PC-3 (cell line): ENCODE measurements around the gene FLT1. TPM values are rescaled to one million over a fixed set of nuclear protein-coding genes. Genes with fewer than 3 reads are reported as not detected.

ENCODE experiments used
- ATAC-seq: fragments of 200-7000 bp; cut with Tn5 transposase; 2 replicates; pipeline ENCODE4 v1.9.1; 2020; ENCODE audit warnings: mild to moderate bottlenecking, moderate library complexity
- BruUV-seq: library from RNA; stranded (reverse); fragments of 400-500 nt; replicated peaks from 2 replicates; lab custom pipeline; 2021; lab: Mats Ljungman, UMichigan
- CTCF ChIA-PET: fragments of 300-600 bp; sonication (Branson Sonifier 250); formaldehyde crosslinking; loops from one replicate; lab custom pipeline; 2022; ENCODE audit warnings: antibody characterized with exemption; lab: Charles Lee
- POLR2A ChIA-PET: fragments of 300-600 bp; sonication (Branson Sonifier 250); formaldehyde crosslinking; loops from one replicate; lab custom pipeline; 2022; ENCODE audit warnings: antibody characterized with exemption; ENCODE audit not compliant: unreplicated experiment; lab: Charles Lee
- DNase-seq: peaks from one replicate; pipeline ENCODE4 v3.0.0-alpha.2; 2015
- H2AFZ ChIP-seq: fragments of 300-600 bp; sonication (generic); 2 replicates; pipeline ENCODE4 v1.6.0; 2016; ENCODE audit warnings: antibody characterized with exemption, low read length
- H3F3A ChIP-seq: fragments of 300-600 bp; sonication (generic); one replicate; pipeline ENCODE4 v1.6.0; 2017; ENCODE audit warnings: antibody characterized with exemption, low read length, control low read depth, mild to moderate bottlenecking; ENCODE audit not compliant: unreplicated experiment
- H3K27ac ChIP-seq: fragments of 300-600 bp; sonication (generic); 2 replicates; pipeline ENCODE4 v1.5.1; 2016; ENCODE audit warnings: mild to moderate bottlenecking, low read length
- H3K27me3 ChIP-seq: fragments of 300-600 bp; sonication (generic); 2 replicates; pipeline ENCODE4 v1.6.1; 2016; ENCODE audit warnings: low read length, mixed read lengths
- H3K36me3 ChIP-seq: fragments of 300-600 bp; sonication (generic); 2 replicates; pipeline ENCODE4 v1.6.1; 2016; ENCODE audit warnings: low read depth, mixed run types, low read length, mixed read lengths
- H3K4me1 ChIP-seq: fragments of 300-600 bp; sonication (generic); 2 replicates; pipeline ENCODE4 v1.5.1; 2016; ENCODE audit warnings: low read length; ENCODE audit not compliant: insufficient read depth
- H3K4me2 ChIP-seq: fragments of 300-600 bp; sonication (generic); 2 replicates; pipeline ENCODE4 v1.6.0; 2016; ENCODE audit warnings: low read length
- H3K4me3 ChIP-seq: fragments of 300-600 bp; sonication (generic); 2 replicates; pipeline ENCODE4 v1.5.1; 2016; ENCODE audit warnings: mild to moderate bottlenecking, low read length, mixed read lengths
- H3K79me2 ChIP-seq: fragments of 300-600 bp; sonication (generic); 2 replicates; pipeline ENCODE4 v1.6.1; 2017; ENCODE audit warnings: low read length, mixed read lengths
- H3K9ac ChIP-seq: fragments of 300-600 bp; sonication (generic); 2 replicates; pipeline ENCODE4 v1.6.0; 2016; ENCODE audit warnings: mild to moderate bottlenecking, low read length
- H3K9me2 ChIP-seq: fragments of 300-600 bp; sonication (generic); replicated peaks from 2 replicates; pipeline ENCODE4 v1.6.1; 2016; ENCODE audit warnings: mixed run types, low read length, mixed read lengths
- H3K9me3 ChIP-seq: fragments of 300-600 bp; sonication (generic); 2 replicates; pipeline ENCODE4 v1.6.1; 2016; ENCODE audit warnings: low read length, mixed read lengths
- H4K20me1 ChIP-seq: fragments of 300-600 bp; sonication (generic); 2 replicates; pipeline ENCODE4 v1.6.1; 2016; ENCODE audit warnings: low read length, mixed read lengths
- EZH2 ChIP-seq: fragments of 300-600 bp; sonication (generic); IDR thresholded peaks from one replicate; pipeline ENCODE4 v1.6.1; 2017; ENCODE audit warnings: antibody characterized with exemption, mild to moderate bottlenecking, low read length; ENCODE audit not compliant: unreplicated experiment
- EZH2phosphoT487 ChIP-seq: fragments of 300-600 bp; sonication (generic); IDR thresholded peaks from 2 replicates; pipeline ENCODE4 v1.6.1; 2018; ENCODE audit warnings: mild to moderate bottlenecking, antibody characterized with exemption, low read length, borderline replicate concordance
- intact Hi-C: fragments of 100-400 bp; cut with micrococcal nuclease; formaldehyde crosslinking; loops from 2 replicates; pipeline ENCODE4 v1.9.0; 2023
- total RNA-seq: library from RNA; depleted of rRNA; stranded (reverse); fragments of >200 nt; gene quantifications from 2 replicates; pipeline ENCODE4 v1.2.3, GENCODE V29; 2014
- TF ChIP-seq, protein P1 (sequence below): fragments of 300-600 bp; sonication (generic); conservative IDR thresholded peaks from 2 replicates; pipeline ENCODE4 v1.5.1; 2017; ENCODE audit warnings: antibody characterized with exemption, low read depth, mild to moderate bottlenecking, low read length

The FLT1 gene
- total RNA-seq, 1 experiment from 2014 or later = 1.2 TPM

DNA sequence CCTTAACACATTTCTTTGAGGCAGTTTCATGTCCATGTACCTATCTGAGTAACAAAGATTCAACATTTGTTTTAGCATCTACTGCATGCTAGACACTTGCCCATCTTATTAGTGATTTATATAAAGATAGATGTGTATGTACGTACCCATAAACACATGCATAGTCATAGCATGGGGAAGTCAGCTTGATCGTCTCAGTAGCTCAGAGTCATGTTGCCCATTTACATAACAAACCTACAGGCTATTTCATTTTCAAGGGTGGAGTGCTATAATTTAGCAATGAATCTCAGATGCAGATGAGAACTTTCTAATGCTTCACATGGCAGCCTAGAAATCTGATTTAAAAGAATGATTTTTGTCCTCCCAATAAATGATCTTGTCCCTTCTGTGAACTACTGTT, 23.5 kb downstream of the FLT1 start:
- CTCF ChIA-PET = no interaction called here
- H3K79me2 ChIP-seq = no peaks in the 10 kb centered on the region
- BruUV-seq = no TSS peak

DNA sequence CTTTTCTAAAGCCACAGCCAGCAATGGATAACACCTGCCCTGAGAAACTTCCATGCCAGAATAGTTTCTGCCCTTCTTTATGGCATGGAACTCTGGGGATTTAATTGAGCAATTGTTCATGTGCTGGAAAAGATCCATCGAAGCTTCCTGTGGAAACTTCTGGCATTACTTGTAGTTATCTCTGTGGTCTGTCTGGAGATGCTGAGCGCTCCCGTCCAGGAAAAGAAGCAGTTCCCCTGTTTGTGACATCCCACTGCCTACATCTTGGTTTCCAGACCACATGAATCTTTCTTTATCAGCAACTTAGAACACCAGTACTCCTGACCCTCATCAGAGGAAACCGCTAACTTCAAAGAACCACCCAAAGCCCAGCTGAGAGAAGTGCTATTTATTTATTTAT, 24.6 kb downstream of the FLT1 start:
- H3K9ac ChIP-seq = no peak overlapping the region
- TF ChIP-seq, protein P1, sequence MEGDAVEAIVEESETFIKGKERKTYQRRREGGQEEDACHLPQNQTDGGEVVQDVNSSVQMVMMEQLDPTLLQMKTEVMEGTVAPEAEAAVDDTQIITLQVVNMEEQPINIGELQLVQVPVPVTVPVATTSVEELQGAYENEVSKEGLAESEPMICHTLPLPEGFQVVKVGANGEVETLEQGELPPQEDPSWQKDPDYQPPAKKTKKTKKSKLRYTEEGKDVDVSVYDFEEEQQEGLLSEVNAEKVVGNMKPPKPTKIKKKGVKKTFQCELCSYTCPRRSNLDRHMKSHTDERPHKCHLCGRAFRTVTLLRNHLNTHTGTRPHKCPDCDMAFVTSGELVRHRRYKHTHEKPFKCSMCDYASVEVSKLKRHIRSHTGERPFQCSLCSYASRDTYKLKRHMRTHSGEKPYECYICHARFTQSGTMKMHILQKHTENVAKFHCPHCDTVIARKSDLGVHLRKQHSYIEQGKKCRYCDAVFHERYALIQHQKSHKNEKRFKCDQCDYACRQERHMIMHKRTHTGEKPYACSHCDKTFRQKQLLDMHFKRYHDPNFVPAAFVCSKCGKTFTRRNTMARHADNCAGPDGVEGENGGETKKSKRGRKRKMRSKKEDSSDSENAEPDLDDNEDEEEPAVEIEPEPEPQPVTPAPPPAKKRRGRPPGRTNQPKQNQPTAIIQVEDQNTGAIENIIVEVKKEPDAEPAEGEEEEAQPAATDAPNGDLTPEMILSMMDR = no peak
- TF ChIP-seq EZH2 (no peak), EZH2phosphoT487 (no peak)
- no peaks in the 10 kb centered on the region for H3F3A ChIP-seq
- no peak overlapping the region for H3K4me2 ChIP-seq
- H2AFZ ChIP-seq = no peak overlapping the region
- ChIA-PET POLR2A (no interaction called here), CTCF (no interaction called here)
- H3K79me2 ChIP-seq = no peaks in the 10 kb centered on the region
- no peaks in the 10 kb centered on the region for H3K36me3 ChIP-seq
- no peak overlapping the region for H3K27ac ChIP-seq
- peaks cover 9% of the 10 kb centered on the region for H3K4me1 ChIP-seq
- no peaks in the 10 kb centered on the region; the same call in 1 of the 2 replicates for H3K9me3 ChIP-seq
- no TSS peak for BruUV-seq
- no peaks in the 10 kb centered on the region for H4K20me1 ChIP-seq
- intact Hi-C loops = no loop called here
- H3K4me3 ChIP-seq = no peak overlapping the region
- H3K9me2 ChIP-seq = no peaks in the 10 kb centered on the region
- peaks cover 3% of the 10 kb centered on the region; the same call in 1 of the 2 replicates for H3K27me3 ChIP-seq
- DNase-seq (no peak), ATAC-seq (no peak)

More for the DNA sequence above, 23.5 kb downstream of the FLT1 start:
- no peak overlapping the region for H3K27ac ChIP-seq
- intact Hi-C loops = no loop called here
- H3K4me1 ChIP-seq = peaks cover 16% of the 10 kb centered on the region
- no peaks in the 10 kb centered on the region for H4K20me1 ChIP-seq
- peaks cover 3% of the 10 kb centered on the region; the same call in 1 of the 2 replicates for H3K27me3 ChIP-seq
- H3K36me3 ChIP-seq = no peaks in the 10 kb centered on the region
- no peak overlapping the region for H2AFZ ChIP-seq
- H3K9me2 ChIP-seq = no peaks in the 10 kb centered on the region
- no peak overlapping the region for H3K4me2 ChIP-seq
- DNase-seq (no peak), ATAC-seq (no peak)
- POLR2A ChIA-PET = no interaction called here
- no peak overlapping the region for H3K9ac ChIP-seq
- no peaks in the 10 kb centered on the region for H3F3A ChIP-seq
- H3K9me3 ChIP-seq = no peaks in the 10 kb centered on the region; the same call in 1 of the 2 replicates
- H3K4me3 ChIP-seq = no peak overlapping the region
- TF ChIP-seq, protein P1 = no peak
- TF ChIP-seq EZH2 (no peak), EZH2phosphoT487 (no peak)

DNA sequence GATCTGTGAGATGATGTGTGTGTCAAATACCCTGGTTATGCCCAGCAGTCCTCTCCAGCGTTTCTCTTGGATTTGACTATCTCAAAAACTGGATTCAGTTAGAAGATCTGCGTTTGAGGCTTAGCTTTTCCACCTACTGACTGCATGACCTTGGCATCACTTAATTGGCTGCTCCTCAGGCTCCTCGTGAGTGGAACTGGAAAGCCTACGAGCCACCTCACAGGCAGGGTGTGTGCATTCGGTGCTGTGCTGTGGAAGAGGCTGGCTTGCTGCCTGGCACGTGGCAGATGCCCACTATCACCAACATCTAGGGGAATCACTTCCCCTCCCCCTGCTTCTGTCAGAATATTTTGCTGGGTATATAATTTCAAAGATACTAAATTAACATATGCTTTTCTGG, 25.6 kb downstream of the FLT1 start:
- intact Hi-C loops = no loop called here

More for the DNA sequence above, 25.6 kb downstream of the FLT1 start:
- peaks cover 9% of the 10 kb centered on the region for H3K4me1 ChIP-seq
- no peak overlapping the region for H2AFZ ChIP-seq
- H3K27me3 ChIP-seq = peaks cover 11% of the 10 kb centered on the region; the same call in 1 of the 2 replicates
- no TSS peak for BruUV-seq
- ChIA-PET POLR2A (no interaction called here), CTCF (no interaction called here)
- no peak overlapping the region for H3K9ac ChIP-seq
- no peaks in the 10 kb centered on the region; the same call in 1 of the 2 replicates for H3K9me3 ChIP-seq
- no peaks in the 10 kb centered on the region for H3K9me2 ChIP-seq
- no peaks in the 10 kb centered on the region for H3F3A ChIP-seq
- no peaks in the 10 kb centered on the region for H3K79me2 ChIP-seq
- ATAC-seq = no peak
- no peak overlapping the region for H3K4me2 ChIP-seq
- no peak for DNase-seq
- H4K20me1 ChIP-seq = no peaks in the 10 kb centered on the region
- TF ChIP-seq EZH2phosphoT487 = no peak
- H3K36me3 ChIP-seq = no peaks in the 10 kb centered on the region
- H3K4me3 ChIP-seq = no peak overlapping the region
- H3K27ac ChIP-seq = no peak overlapping the region
